ENCODE measurements around the gene G6PC2.

The G6PC2 gene, protein sequence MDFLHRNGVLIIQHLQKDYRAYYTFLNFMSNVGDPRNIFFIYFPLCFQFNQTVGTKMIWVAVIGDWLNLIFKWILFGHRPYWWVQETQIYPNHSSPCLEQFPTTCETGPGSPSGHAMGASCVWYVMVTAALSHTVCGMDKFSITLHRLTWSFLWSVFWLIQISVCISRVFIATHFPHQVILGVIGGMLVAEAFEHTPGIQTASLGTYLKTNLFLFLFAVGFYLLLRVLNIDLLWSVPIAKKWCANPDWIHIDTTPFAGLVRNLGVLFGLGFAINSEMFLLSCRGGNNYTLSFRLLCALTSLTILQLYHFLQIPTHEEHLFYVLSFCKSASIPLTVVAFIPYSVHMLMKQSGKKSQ

GRCh38 chr2:168901003-168901402, at the start of gene G6PC2:
Gene G6PC2, plus strand, starts transcription at chr2:168901291. Its CDS starts 41 bp downstream, at chr2:168901332.
- ChIA-PET POLR2A (ENCODE audit: low non-redundant PET) (no interaction called here), CTCF (no interaction called here)
- no peak for DNase-seq (ENCODE audit: low spot score)
- TF ChIP-seq CTCF (conservative IDR thresholded peaks at IDR 0.05; ENCODE audit: low read depth): no peak
- no peak within 1 kb of the TSS for H3K27ac ChIP-seq

DNA sequence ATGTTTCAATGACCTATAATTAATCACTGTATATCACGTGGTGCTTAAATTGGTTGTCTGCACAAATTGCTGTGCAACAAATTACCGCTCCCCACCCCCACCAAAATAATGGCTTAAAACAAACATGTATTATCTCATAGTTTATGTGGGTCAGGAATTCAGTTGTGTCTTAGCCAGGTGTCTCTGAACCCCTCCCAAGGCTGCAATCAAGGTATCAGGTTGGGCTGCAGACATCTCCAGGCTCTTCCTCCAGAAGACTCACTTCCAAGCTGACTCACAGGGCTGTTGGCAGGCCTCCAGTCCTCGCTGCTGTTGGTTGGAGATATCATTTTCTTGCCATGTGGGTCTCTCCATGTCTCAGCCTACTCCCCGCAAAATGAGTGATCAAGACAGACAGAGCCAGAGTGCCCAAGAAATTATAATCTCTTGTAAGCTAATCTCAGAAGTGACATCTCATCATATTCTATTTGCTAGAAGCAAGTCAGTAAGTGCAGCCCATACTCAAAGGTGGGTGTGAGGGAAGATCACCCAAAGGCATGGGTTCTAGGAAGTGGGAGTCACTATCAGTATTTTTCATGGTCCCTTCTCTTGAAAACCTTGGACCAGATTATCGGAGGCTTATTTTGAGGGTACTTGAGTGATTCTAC, 49.3 kb upstream of the G6PC2 start:
- ChIA-PET CTCF (no interaction called here), POLR2A (ENCODE audit: low non-redundant PET) (interaction anchor here (0.6 kb wide), 1 partner anchor 10 kb away, joined by 3 read pairs; no protein-coding TSS in a partner anchor)
- no peak overlapping the region for H3K27ac ChIP-seq
- no peak for TF ChIP-seq CTCF (conservative IDR thresholded peaks at IDR 0.05; ENCODE audit: low read depth)
- peak; percentile 53 for DNase-seq (ENCODE audit: low spot score)

DNA sequence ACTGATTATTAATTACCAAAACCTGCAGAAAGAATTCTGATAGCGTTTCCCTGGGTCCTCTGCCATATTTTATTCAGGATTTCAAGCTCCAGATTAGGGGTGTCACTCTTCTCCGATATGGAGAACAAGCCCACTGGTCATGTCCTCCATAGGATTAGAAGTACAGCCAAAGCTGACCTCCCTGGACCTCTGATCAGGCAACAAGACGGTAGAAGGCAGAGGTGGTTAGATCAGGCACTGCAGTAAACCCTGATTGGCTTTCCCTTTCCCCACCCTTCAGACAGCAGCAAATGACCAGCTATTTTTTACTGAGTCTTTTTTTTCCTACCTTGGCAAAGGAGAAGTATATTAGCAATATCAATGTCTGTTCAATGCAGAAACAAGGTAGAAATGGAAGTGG, 48.6 kb upstream of the G6PC2 start:
- DNase-seq (ENCODE audit: low spot score): no peak
- ChIA-PET CTCF (no interaction called here), POLR2A (ENCODE audit: low non-redundant PET) (no interaction called here)
- no peak overlapping the region for H3K27ac ChIP-seq
- TF ChIP-seq CTCF (conservative IDR thresholded peaks at IDR 0.05; ENCODE audit: low read depth): no peak

DNA sequence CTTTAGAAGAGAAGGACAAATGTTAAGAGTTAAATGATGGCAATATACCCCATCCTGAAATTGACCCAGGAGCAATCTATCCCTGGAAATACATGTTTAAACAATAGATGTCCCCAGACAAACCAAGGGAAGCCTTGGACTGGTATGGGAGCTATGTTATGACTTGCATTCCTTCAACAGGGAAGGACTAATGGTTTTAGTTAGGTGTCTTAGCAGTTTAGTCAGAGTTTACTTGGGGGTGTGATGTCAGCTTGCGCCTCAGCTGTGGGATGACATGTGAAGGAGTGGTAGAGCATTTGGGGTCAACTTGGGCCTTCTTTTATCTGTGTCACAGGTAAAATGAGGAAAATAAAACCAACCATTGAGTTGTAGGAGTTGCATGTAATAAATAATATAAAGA, 47.6 kb upstream of the G6PC2 start:
- CTCF ChIA-PET: no interaction called here
- no peak for DNase-seq (ENCODE audit: low spot score)
- POLR2A ChIA-PET (ENCODE audit: low non-redundant PET): no interaction called here
- no peak for TF ChIP-seq CTCF (conservative IDR thresholded peaks at IDR 0.05; ENCODE audit: low read depth)
- no peak overlapping the region for H3K27ac ChIP-seq

DNA sequence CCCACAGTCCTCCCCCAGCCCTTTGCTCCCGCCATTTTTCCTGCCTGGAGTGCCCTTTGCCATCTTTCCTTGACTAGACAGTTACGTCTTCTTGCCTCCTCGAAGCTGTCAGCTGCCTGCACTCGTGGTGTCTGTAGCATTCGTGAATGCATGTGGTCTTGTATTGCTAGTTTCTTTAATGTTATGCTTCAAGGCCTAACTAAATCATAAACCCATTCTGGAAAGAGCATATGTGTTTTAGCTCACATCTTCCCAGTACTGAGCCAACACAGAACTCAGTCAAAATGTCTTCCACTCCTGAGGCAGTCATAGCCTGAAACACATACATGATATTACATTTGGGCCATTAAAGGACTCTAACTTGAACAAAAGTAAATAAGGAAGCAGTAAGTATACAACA, 46.4 kb upstream of the G6PC2 start:
- CTCF ChIA-PET: no interaction called here
- POLR2A ChIA-PET (ENCODE audit: low non-redundant PET): no interaction called here
- no peak for TF ChIP-seq CTCF (conservative IDR thresholded peaks at IDR 0.05; ENCODE audit: low read depth)
- no peak overlapping the region for H3K27ac ChIP-seq
- no peak for DNase-seq (ENCODE audit: low spot score)

DNA sequence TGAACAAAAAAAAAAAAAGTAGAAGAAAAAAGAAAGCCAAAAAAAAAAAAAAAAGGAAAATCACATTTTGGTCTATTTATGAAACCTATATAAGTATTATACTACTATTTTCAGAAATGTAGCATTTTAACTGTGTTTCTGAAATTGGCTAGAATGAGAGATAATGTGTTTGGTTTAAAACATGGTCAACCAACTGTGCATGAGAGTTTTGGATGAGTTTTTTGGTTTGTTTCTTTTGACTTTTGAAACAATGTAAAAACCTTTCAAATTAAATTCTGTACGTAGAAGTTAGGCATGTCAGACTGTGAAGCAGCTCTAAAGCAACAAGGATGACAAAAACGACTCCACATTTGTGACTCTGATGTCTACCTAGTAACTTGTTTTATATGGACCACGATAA, 45.5 kb upstream of the G6PC2 start:
- TF ChIP-seq CTCF (conservative IDR thresholded peaks at IDR 0.05; ENCODE audit: low read depth): no peak
- H3K27ac ChIP-seq: no peak overlapping the region
- ChIA-PET POLR2A (ENCODE audit: low non-redundant PET) (no interaction called here), CTCF (no interaction called here)
- no peak for DNase-seq (ENCODE audit: low spot score)
